Lung (tissue), 12 donors: ENCODE results near the gene PPOX. TPM values are rescaled to one million over a fixed set of nuclear protein-coding genes. Genes with fewer than 3 reads are reported as not detected.

Experiments used
- ATAC-seq: fragments of 200-7000 bp; cut with Tn5 transposase; one replicate; pipeline ENCODE4 v1.9.1; 2020; ENCODE audit warnings: moderate number of reproducible peaks; ENCODE audit not compliant: insufficient read depth, low FRiP score
- DNase-seq, 3 donors: peaks; one replicate each; pipeline ENCODE4 v3.0.0-alpha.2; 2013 to 2017
- H3K27ac ChIP-seq, 2 donors: one replicate each; pipeline ENCODE4 v1.5.1; 2013; ENCODE audit warnings: mild to moderate bottlenecking in 2 of 2, moderate library complexity in 2 of 2, control low read depth in 1 of 2, inconsistent platforms in 1 of 2, low read depth in 1 of 2, low read length in 1 of 2
- H3K27me3 ChIP-seq, 3 donors: one replicate each; pipeline ENCODE4 v1.5.1; 2013; ENCODE audit warnings: low read length in 2 of 3; ENCODE audit not compliant: control insufficient read depth in 3 of 3, insufficient read depth in 3 of 3
- H3K36me3 ChIP-seq, 4 donors: one replicate each; pipeline ENCODE4 v1.5.1; 2013; ENCODE audit warnings: low read length in 4 of 4, mild to moderate bottlenecking in 1 of 4, moderate library complexity in 1 of 4; ENCODE audit not compliant: control insufficient read depth in 4 of 4, insufficient read depth in 4 of 4
- H3K4me1 ChIP-seq, 5 donors: one replicate each; pipeline ENCODE4 v1.5.1; 2013; ENCODE audit warnings: low read length in 5 of 5, mild to moderate bottlenecking in 2 of 5, moderate library complexity in 1 of 5; ENCODE audit not compliant: control insufficient read depth in 5 of 5, insufficient read depth in 5 of 5
- H3K4me3 ChIP-seq: one replicate; pipeline ENCODE4 v1.5.1; 2013; ENCODE audit warnings: mild to moderate bottlenecking, control low read depth, moderate library complexity
- H3K9ac ChIP-seq, 2 donors: one replicate each; pipeline ENCODE4 v1.5.1; 2013; ENCODE audit warnings: low read length in 2 of 2, control low read depth in 1 of 2; ENCODE audit not compliant: insufficient read depth in 1 of 2
- H3K9me3 ChIP-seq, 4 donors: one replicate each; pipeline ENCODE4 v1.5.1; 2013; ENCODE audit warnings: low read length in 3 of 4, mild to moderate bottlenecking in 1 of 4, moderate library complexity in 1 of 4; ENCODE audit not compliant: control insufficient read depth in 4 of 4, insufficient read depth in 3 of 4
- WGBS, 2 donors: extraction: QIAGEN DNeasy Blood & Tissue Kit; methylation state at CpG; one replicate each; pipeline ENCODE4 v1.1.7; 2013; 5-methylcytosine and 5-hydroxymethylcytosine counted together
- polyA plus RNA-seq, 2 donors: library from polyadenylated mRNA; stranded (reverse); fragments of 200-250 nt; gene quantifications; one replicate each; pipeline ENCODE4 v1.2.1, GENCODE V29; 2013
- total RNA-seq, 2 donors: library from RNA; depleted of rRNA in 1 of 2; stranded (reverse); fragments of >200 nt in 1 of 2; gene quantifications; one replicate each; pipeline ENCODE4 v1.2.1, GENCODE V29; 2014 to 2021
- TF ChIP-seq, protein P1 (sequence below): IDR thresholded peaks from 2 replicates; pipeline ENCODE4 v1.5.1; 2012; ENCODE audit warnings: mild to moderate bottlenecking; ENCODE audit errors: control extremely low read depth, extremely low read depth
- donor health status: control.
- donor health status: control.
- donor health status: Bipolar disorder and iron deficiency.
- donor health status: healthy.
- donor health status: DM: yes; HTN: yes; CAD: no.

PPOX gene
- total and polyA plus RNA-seq, 4 donors: 14.8 to 34.1 (median 33.0) TPM

DNA sequence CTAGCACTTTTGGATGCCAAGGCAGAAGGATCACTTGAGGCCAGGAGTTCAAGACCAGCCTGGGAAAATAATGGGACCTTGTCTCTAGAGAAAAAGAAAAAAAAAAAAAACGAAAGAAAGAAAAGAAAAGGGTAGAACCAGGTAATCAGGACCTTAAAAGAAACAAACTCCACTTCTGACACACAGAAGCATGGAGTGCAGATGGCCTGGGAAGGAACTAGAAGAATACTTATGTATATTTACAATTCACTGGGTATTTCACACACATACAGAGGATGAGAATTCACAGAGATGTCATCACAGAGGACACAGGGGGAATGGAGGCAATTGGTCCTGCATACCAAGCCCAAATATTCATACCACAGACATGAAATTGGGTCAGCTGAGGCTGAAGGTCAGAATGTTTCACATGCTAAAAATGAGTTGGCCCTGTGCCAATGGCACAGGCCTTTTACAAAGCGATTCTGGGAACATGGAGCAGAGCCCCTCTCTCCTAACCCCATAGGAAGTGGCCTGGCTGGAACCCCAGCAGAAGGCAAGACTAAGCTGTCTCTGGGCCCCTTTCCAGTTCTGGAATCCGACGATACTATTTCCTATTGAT is 6.7 kb downstream of the PPOX start:
- Histone ChIP-seq H3K4me3 (no peak overlapping the region), H3K4me1 (peaks cover 0 to 19% (median 7%) of the 10 kb centered on the region in 5 donors), H3K36me3 (peaks cover 7 to 47% (median 37%) of the 10 kb centered on the region in 4 donors), H3K27ac (peak overlapping the region; percentile 25 to 45), H3K9ac (no peak overlapping the region), H3K9me3 (no peaks in the 10 kb centered on the region), H3K27me3 (no peaks in the 10 kb centered on the region)
- ATAC-seq: no peak
- no peak for DNase-seq
- 61 to 71% methylated on average over 4 of the region's 4 CpGs for WGBS, 2 donors
- TF ChIP-seq, protein P1, sequence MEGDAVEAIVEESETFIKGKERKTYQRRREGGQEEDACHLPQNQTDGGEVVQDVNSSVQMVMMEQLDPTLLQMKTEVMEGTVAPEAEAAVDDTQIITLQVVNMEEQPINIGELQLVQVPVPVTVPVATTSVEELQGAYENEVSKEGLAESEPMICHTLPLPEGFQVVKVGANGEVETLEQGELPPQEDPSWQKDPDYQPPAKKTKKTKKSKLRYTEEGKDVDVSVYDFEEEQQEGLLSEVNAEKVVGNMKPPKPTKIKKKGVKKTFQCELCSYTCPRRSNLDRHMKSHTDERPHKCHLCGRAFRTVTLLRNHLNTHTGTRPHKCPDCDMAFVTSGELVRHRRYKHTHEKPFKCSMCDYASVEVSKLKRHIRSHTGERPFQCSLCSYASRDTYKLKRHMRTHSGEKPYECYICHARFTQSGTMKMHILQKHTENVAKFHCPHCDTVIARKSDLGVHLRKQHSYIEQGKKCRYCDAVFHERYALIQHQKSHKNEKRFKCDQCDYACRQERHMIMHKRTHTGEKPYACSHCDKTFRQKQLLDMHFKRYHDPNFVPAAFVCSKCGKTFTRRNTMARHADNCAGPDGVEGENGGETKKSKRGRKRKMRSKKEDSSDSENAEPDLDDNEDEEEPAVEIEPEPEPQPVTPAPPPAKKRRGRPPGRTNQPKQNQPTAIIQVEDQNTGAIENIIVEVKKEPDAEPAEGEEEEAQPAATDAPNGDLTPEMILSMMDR: no peak

DNA sequence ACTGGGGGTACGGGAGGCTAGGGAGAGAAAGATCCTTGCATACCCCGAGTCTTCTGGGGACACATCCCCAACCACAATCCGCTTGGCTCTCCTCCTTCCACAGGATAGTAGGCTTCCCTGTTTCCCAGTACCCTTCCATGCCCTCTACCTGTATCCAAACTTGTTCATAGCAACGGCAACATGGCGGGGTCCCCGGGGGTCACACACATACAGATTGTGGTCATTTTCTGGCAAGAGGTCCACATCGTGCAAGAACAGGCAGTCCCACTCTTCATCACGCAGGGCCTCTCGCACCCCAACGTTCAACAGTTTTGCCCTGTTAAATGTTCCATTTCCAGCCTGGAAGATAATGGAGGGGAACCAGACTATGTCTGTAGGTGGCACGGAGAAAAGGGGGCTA is 7.5 kb downstream of the PPOX start:
- Histone ChIP-seq H3K9me3 (no peaks in the 10 kb centered on the region), H3K4me1 (peaks cover 0 to 21% (median 7%) of the 10 kb centered on the region in 5 donors), H3K27ac (peak overlapping the region; percentile 25 to 45), H3K36me3 (peaks cover 7 to 47% (median 37%) of the 10 kb centered on the region in 4 donors), H3K4me3 (no peak overlapping the region), H3K9ac (no peak overlapping the region), H3K27me3 (no peaks in the 10 kb centered on the region)
- TF ChIP-seq, protein P1: no peak
- DNase-seq: no peak
- WGBS, 2 donors: 95 to 97% methylated on average over 11 of the region's 11 CpGs
- no peak for ATAC-seq

DNA sequence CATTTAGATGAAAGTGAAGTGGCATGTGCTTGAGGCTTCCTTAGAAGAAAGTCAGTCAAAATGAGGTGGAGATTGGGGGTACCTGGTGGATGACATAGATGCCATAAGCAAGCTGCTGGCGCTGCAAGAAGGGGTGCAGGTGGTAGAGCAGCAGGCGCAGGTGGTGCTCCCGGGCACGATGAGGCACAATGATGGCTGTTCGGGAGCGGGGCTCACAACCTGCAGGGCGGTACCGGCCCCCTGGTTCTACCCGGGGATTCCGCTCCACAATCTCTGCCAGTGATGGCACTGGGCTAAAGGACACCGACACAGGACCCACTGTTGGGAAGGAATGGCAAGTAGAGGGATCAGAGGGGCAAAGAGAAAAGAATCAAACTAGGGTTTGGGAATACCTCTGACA is 8.7 kb downstream of the PPOX start:
- H3K4me3 ChIP-seq: no peak overlapping the region
- H3K9me3 ChIP-seq: no peaks in the 10 kb centered on the region
- 95 to 97% methylated on average over 11 of the region's 11 CpGs for WGBS, 2 donors
- TF ChIP-seq, protein P1: no peak
- no peaks in the 10 kb centered on the region for H3K27me3 ChIP-seq
- ATAC-seq (no peak), DNase-seq (no peak)
- H3K9ac ChIP-seq: no peak overlapping the region
- peaks cover 0 to 21% (median 7%) of the 10 kb centered on the region in 5 donors for H3K4me1 ChIP-seq
- no peak overlapping the region for H3K27ac ChIP-seq
- H3K36me3 ChIP-seq: peaks cover 7 to 47% (median 31%) of the 10 kb centered on the region in 4 donors
